Fibroblast of pulmonary artery (primary cell): ENCODE measurements around the gene CACNA1E.
"Not testable (repeated sequence)": the region's sequence is repeated elsewhere in the genome, so short reads cannot be mapped to it uniquely, and the experiment has no call there.

ENCODE experiments used
- DNase-seq: peaks from one replicate; pipeline ENCODE4 v3.0.0-alpha.2; 2010; ENCODE audit warnings: low read depth
- H3K4me3 ChIP-seq: replicated peaks from 2 replicates; pipeline ENCODE4 v1.5.1; 2011; ENCODE audit warnings: low read depth, mild to moderate bottlenecking, control low read depth, low read length, moderate library complexity
- TF ChIP-seq, protein P1 (sequence below): IDR thresholded peaks from 2 replicates; pipeline ENCODE4 v1.5.1; 2011; ENCODE audit warnings: mild to moderate bottlenecking, control low read depth, low read length, inconsistent platforms; ENCODE audit errors: missing control alignments

Gene CACNA1E

DNA sequence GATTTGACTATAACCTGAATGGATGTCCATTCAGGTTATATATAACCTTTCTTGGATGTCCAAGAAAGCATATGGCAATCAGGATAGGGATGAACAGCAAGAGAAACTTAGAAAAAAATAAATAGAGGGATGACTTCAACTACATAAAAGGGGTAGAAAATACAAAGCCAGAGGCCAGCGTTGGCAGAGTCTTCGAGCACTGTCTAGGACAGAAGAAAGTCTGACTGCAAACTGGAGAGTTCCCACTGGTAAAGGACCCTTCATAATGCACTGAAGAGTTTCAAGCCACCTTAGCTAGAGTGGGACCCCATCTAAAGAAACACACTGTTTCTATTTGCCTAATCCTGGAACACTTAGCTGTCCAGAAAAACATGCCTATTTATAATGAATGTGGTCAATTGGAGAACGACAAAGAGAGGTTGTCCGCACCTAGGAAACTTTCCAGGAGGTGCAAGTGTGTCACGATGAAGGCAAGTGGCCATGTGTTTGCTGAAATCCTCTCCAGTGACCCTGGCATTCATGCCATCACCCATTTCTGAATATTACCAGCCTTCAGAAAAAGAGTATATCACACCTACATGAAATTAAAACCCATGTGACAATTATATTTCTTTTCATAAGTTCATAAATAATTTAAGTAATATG is 362.8 kb downstream of the CACNA1E start:
- TF ChIP-seq, protein P1, sequence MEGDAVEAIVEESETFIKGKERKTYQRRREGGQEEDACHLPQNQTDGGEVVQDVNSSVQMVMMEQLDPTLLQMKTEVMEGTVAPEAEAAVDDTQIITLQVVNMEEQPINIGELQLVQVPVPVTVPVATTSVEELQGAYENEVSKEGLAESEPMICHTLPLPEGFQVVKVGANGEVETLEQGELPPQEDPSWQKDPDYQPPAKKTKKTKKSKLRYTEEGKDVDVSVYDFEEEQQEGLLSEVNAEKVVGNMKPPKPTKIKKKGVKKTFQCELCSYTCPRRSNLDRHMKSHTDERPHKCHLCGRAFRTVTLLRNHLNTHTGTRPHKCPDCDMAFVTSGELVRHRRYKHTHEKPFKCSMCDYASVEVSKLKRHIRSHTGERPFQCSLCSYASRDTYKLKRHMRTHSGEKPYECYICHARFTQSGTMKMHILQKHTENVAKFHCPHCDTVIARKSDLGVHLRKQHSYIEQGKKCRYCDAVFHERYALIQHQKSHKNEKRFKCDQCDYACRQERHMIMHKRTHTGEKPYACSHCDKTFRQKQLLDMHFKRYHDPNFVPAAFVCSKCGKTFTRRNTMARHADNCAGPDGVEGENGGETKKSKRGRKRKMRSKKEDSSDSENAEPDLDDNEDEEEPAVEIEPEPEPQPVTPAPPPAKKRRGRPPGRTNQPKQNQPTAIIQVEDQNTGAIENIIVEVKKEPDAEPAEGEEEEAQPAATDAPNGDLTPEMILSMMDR, result no peak
- DNase-seq, result no peak
- H3K4me3 ChIP-seq, result no peak overlapping the region

DNA sequence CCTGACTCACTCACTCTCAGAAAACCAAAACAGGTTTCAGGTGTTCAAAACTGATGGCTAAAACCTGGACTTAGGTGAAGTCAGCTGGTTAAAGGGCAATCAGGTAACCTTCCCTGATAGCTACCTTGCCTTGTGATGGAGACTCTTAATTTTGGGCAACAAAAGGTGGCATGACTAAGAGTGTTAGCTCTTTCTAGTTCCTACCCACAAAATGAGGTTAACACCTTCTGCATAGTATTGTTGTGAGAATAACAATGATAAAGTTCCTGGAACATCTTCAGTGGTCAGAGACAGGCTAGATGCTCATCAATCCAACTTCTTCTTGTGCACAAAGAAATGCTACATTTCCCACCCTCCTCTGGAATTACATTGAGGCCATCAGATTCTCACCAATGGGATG is 363.4 kb downstream of the CACNA1E start:
- DNase-seq, result no peak
- no peak overlapping the region for H3K4me3 ChIP-seq
- TF ChIP-seq, protein P1, result no peak

DNA sequence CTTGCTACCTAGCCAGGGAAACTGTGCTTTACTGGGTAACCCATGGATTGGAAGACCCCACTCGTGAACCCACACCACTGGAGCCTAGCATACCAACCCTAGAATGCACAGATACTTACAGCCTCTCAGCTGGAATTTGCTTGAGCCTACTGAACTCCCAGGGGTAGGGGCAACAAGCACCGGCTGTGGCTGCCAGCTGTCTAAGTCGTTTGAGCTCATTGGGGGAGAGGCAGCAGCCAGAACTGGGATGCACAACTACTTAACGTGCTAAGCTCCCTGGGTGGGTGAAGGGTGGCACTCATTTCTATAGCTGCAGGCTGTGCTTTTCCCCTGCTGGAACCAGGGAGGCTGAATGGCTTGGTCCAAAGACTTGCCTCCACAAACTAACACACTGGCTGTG is 365.8 kb downstream of the CACNA1E start:
- TF ChIP-seq, protein P1, result no peak
- no peak for DNase-seq
- H3K4me3 ChIP-seq, result no peak overlapping the region

DNA sequence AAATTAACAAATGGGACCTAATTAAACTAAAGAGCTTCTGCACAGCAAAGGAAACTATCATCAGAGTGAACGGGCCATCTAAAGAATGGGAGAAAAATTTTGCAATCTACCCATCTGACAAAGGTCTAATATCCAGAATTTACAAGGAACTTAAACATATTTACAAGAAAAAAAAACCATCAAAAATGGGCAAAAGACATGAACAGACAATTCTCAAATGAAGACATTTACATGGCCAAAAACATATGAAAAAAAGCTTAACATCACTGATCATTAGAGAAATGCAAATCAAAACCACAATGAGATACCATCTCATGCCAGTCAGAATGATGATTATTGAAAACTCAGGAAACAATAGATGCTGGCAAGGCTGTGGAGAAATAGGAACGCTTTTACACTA is 370.9 kb downstream of the CACNA1E start:
- not testable (repeated sequence) for DNase-seq, H3K4me3 ChIP-seq

DNA sequence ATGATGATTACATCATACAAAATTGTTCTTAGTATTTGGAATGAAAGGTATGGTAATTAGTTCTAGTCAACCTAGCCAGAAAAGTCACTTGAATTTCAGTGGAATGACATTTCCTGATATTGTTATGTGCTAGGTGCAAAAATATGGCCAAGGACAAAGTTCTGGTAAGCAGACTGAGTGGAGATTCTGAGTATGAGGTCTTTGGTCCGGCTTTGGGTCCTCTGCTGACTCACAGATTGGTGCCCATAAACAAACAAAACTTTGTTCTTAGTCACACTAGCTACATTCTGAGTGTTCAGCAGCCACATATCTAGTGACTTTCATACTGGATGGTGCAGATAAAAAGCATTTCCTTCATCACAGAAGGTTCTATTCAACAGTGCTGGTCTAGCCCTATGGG is 372.1 kb downstream of the CACNA1E start:
- H3K4me3 ChIP-seq, result no peak overlapping the region
- TF ChIP-seq, protein P1, result no peak
- no peak for DNase-seq
